Nephron (organoid): ENCODE measurements around the gene TEX52.

Experiments used
- H3K27ac Mint-ChIP-seq, 3 experiments: 2 replicates each; pipeline ENCODE4 v1.8.0; 2020; ENCODE audit warnings: mixed read lengths in 3 of 3, mild to moderate bottlenecking in 2 of 3, moderate library complexity in 1 of 3
- H3K27me3 Mint-ChIP-seq: 2 replicates; pipeline ENCODE4 v1.8.0; 2021; ENCODE audit warnings: low read depth, mild to moderate bottlenecking, moderate library complexity, mixed read lengths
- H3K36me3 Mint-ChIP-seq: 2 replicates; pipeline ENCODE4 v1.8.0; 2020; ENCODE audit warnings: low read depth, mixed read lengths
- H3K4me1 Mint-ChIP-seq: 2 replicates; pipeline ENCODE4 v1.8.0; 2020; ENCODE audit warnings: mixed read lengths
- H3K4me3 Mint-ChIP-seq, 3 experiments: 2 replicates each; pipeline ENCODE4 v1.8.0; 2020; ENCODE audit warnings: mild to moderate bottlenecking in 3 of 3, mixed read lengths in 3 of 3, moderate library complexity in 2 of 3
- H3K9me3 Mint-ChIP-seq: 2 replicates; pipeline ENCODE4 v1.8.0; 2020; ENCODE audit warnings: mixed read lengths
- TF ChIP-seq, protein P1 (sequence below), 3 experiments: fragments of 200-600 bp; sonication (generic); IDR thresholded peaks; one replicate each; pipeline ENCODE4 v1.5.0; 2021; ENCODE audit warnings: antibody characterized with exemption in 3 of 3; ENCODE audit not compliant: unreplicated experiment in 3 of 3

The TEX52 gene

DNA sequence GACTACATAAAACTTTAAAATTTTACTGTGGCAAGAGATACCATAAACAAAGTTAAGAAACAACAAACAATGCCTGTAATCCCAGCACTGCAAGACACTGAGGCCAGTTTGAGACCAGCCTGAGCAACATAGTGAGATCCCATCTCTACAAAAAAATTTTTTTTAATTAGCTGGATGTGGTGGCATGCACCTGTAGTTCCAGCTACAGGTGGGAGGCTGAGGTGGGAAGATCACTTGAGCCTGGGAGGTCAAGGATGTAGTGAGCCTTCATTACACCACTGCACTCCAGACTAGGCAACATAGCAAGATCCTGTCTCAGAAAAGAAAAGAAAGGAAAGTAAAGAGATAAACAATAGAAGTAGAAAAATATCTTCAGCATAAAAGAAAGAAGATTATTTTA lies 3.3 kb upstream of the TEX52 start:
- peaks cover 11% of the 10 kb centered on the region for H3K4me1 Mint-ChIP-seq
- H3K9me3 Mint-ChIP-seq, result no peaks in the 10 kb centered on the region
- H3K27me3 Mint-ChIP-seq, result no peaks in the 10 kb centered on the region
- no peak overlapping the region for H3K4me3 Mint-ChIP-seq
- TF ChIP-seq, protein P1, sequence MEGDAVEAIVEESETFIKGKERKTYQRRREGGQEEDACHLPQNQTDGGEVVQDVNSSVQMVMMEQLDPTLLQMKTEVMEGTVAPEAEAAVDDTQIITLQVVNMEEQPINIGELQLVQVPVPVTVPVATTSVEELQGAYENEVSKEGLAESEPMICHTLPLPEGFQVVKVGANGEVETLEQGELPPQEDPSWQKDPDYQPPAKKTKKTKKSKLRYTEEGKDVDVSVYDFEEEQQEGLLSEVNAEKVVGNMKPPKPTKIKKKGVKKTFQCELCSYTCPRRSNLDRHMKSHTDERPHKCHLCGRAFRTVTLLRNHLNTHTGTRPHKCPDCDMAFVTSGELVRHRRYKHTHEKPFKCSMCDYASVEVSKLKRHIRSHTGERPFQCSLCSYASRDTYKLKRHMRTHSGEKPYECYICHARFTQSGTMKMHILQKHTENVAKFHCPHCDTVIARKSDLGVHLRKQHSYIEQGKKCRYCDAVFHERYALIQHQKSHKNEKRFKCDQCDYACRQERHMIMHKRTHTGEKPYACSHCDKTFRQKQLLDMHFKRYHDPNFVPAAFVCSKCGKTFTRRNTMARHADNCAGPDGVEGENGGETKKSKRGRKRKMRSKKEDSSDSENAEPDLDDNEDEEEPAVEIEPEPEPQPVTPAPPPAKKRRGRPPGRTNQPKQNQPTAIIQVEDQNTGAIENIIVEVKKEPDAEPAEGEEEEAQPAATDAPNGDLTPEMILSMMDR (IDR thresholded peaks at IDR 0.05; ENCODE audit: unreplicated experiment in 3 of 3), result no peak
- no peak overlapping the region for H3K27ac Mint-ChIP-seq
- peaks cover 43% of the 10 kb centered on the region for H3K36me3 Mint-ChIP-seq

DNA sequence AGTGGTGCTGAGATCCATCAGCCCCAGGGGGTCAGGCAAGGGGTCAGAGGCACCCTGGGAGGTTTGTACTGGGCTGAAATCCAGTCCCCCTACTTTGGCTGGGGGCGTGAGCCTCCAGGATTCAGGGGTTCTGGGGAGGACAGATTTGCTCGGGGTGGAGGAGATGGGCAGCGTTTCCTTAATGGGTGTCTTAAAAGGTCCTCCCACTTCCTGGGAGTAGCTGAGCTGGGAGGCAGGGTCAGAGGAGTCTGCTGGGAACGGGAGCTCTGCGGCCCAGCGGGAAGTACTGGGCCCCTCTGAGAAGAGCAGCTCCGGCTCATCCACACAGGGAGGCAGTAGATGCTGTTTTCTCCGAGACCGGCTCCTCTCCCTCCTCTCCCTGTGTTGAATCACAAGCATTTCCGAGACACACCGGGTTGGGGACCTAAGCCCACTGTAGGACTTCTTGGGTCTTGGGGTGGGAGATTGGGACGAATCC lies 2.1 kb upstream of the TEX52 start:
- peaks cover 4% of the 10 kb centered on the region for H3K27me3 Mint-ChIP-seq
- H3K4me1 Mint-ChIP-seq, result peaks cover 11% of the 10 kb centered on the region
- peak overlapping the region in 2 of 3 experiments; percentile 34 to 67 for H3K27ac Mint-ChIP-seq
- no peaks in the 10 kb centered on the region for H3K9me3 Mint-ChIP-seq
- no peak overlapping the region for H3K4me3 Mint-ChIP-seq
- TF ChIP-seq, protein P1 (IDR thresholded peaks at IDR 0.05; ENCODE audit: unreplicated experiment in 3 of 3), result no peak
- H3K36me3 Mint-ChIP-seq, result peaks cover 34% of the 10 kb centered on the region

DNA sequence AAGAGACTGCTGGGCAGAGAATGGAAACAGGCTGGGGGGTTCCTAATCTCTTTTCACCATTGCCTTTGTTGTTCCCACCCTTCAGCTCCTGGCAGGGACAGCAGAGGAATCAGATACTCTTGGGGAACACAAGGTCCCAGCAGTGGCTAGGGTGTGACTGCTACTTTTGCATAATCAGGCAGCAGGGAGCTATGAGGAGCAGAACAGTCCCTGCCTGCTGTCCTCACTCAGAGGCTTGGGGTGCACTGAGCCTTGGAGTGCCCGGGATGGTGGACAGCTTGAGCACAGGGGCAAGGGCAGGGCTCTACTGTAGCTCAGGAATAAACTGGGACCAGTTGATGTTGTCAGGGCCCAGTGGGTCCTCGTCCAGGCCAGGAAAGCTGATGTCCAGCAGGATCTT lies 1.5 kb upstream of the TEX52 start:
- Mint-ChIP-seq H3K9me3 (no peaks in the 10 kb centered on the region), H3K4me1 (peaks cover 15% of the 10 kb centered on the region), H3K36me3 (peaks cover 30% of the 10 kb centered on the region), H3K27ac (peak overlapping the region in 2 of 3 experiments; percentile 34 to 67), H3K27me3 (peaks cover 5% of the 10 kb centered on the region), H3K4me3 (no peak overlapping the region)
- TF ChIP-seq, protein P1 (IDR thresholded peaks at IDR 0.05; ENCODE audit: unreplicated experiment in 3 of 3), result no peak

DNA sequence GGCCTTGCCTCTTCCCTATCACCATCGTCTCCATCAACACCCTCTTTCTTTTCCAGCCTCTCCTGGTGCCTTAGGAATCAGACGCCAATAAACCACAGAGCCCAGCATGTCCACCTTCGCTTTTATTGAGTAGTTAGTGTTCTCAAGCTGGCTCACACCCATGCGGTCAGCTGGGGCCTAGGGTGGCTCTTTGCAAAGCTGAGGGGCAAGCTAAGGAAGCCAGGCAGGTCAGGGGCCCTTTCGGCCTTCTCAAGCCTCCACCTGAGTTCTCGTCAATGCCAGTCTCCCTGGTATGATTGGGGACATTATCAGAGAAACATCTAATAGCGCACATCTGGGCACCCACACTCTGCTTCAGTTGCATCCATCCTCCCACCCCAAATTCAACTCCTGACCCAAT lies 737 bp upstream of the TEX52 start:
- TF ChIP-seq, protein P1 (IDR thresholded peaks at IDR 0.05; ENCODE audit: unreplicated experiment in 3 of 3), result no peak
- Mint-ChIP-seq H3K27me3 (peaks cover 5% of the 10 kb centered on the region), H3K36me3 (peaks cover 24% of the 10 kb centered on the region), H3K27ac (no peak overlapping the region), H3K4me1 (peaks cover 15% of the 10 kb centered on the region), H3K4me3 (no peak overlapping the region), H3K9me3 (no peaks in the 10 kb centered on the region)

DNA sequence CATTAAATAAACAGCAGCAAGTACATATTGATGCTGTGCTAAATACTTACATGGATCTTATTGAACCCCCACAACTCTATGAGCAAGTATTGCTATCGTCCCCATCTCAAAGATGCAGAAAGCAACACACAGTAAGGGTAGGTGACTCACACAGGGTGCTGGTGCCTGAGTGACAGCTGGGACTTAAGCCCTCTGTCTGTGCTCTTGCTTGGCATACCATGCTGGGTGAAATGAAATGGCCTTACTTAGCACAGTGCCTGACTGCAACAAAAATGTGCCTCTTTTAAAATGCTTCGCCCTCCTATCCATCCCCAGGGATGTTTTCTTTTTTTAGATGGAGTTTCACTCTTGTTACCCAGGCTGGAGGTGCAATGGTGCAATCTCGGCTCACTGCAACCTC lies 788 bp downstream of the TEX52 start:
- Mint-ChIP-seq H3K27ac (no peak overlapping the region), H3K4me1 (peaks cover 15% of the 10 kb centered on the region), H3K27me3 (peaks cover 5% of the 10 kb centered on the region), H3K9me3 (no peaks in the 10 kb centered on the region), H3K36me3 (peaks cover 16% of the 10 kb centered on the region), H3K4me3 (no peak overlapping the region)
- TF ChIP-seq, protein P1 (IDR thresholded peaks at IDR 0.05; ENCODE audit: unreplicated experiment in 3 of 3), result no peak

DNA sequence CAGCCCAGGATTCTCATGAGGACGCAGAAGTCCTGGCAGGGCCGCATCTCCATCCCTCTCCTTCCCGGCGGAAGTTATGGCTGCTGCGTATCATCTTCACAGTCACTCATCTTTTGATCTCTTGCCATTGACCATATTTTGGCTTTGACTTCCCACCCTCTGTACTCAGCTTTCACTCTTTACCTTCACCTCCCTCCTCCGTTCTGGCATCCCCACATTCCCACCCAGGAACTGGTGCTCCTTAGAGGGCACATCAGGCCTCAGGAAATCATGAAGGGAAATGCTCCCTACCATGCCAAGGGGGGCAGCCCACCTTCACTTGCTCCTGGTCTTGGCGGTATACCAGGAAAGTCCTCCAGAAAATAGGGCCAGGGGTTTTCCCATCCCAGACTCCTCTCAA lies 1.3 kb downstream of the TEX52 start:
- peaks cover 15% of the 10 kb centered on the region for H3K4me1 Mint-ChIP-seq
- H3K9me3 Mint-ChIP-seq, result no peaks in the 10 kb centered on the region
- H3K36me3 Mint-ChIP-seq, result peaks cover 16% of the 10 kb centered on the region
- H3K27me3 Mint-ChIP-seq, result peaks cover 5% of the 10 kb centered on the region
- no peak overlapping the region for H3K27ac Mint-ChIP-seq
- TF ChIP-seq, protein P1 (IDR thresholded peaks at IDR 0.05; ENCODE audit: unreplicated experiment in 3 of 3), result no peak
- H3K4me3 Mint-ChIP-seq, result no peak overlapping the region
